NCI-H345 treated with DMSO at 0.1 percent for 48 hours (cell line): ENCODE data around the gene GJA5.

Experiments used
- DNase-seq: peaks from one replicate; lab custom pipeline; 2025; ENCODE audit not compliant: unreplicated experiment; lab: John Stamatoyannopoulos, UW

The GJA5 gene

DNA sequence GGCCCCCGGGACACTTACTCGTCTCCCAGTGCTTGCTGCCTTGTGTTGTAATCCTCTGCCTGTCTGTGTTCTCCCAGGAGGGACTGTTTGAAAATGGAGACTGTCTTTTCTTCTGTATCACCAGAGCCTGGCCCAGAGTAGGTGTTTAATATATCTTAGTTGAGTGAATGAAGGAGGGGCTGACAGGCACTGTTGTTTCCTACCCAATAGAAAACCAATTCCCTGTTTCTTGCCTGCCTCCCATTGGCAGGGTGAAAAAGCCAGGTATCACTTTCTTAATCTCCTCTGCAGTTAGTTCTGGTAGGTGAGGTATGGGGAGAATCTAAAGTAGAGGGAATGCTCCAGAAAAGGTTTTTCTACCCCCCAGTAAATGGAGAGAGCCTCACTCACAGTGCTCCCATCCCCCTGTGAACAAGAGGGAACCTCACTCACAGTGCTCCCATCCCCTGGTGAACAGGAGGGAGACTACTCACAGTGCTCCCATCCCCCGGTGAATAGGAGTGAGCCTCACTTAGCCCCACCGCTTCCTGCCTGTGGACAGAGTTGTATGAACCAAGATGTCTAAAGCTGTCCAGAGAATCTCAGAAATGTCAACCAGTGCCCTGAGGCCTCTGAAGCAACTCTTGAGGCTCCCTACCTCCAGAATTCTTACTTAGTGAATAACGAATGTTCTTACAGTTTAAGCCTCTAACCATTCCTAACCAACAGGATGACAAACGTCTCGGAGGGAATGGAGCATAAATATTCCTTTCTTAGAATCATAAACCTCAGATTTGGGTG, at the start of gene GJA5:
Gene GJA5, minus strand, starts transcription at position 122 of the 780 bp plus-strand sequence. CDS start 1,364 bp downstream, outside the sequence.
- DNase-seq: no peak

- no peak for DNase-seq
Observed at GRCh38 chr1:147809236-147809635, 48.8 kb upstream of the GJA5 start.

- DNase-seq: no peak
Observed at GRCh38 chr1:147808025-147808424, 47.6 kb upstream of the GJA5 start.

DNA sequence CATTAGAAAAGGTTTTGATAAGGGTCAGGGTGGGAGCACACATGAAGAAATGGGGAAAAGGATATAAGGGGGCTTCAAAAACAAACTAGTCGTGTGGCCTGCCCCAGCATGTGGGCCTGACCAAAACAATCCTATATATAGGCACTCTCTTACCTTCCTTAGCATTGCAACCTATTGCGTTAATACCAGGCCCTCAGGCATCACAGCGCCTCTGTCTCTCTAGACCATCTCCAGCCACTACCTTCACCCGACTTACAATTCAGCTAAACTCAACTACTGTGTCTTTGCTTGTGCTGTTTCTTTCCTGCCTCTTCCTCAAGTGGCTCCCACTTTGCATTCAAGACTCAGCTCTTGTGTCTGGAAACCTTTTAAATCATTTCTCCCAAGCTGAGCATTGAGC, 47.0 kb upstream of the GJA5 start:
- DNase-seq: no peak

DNA sequence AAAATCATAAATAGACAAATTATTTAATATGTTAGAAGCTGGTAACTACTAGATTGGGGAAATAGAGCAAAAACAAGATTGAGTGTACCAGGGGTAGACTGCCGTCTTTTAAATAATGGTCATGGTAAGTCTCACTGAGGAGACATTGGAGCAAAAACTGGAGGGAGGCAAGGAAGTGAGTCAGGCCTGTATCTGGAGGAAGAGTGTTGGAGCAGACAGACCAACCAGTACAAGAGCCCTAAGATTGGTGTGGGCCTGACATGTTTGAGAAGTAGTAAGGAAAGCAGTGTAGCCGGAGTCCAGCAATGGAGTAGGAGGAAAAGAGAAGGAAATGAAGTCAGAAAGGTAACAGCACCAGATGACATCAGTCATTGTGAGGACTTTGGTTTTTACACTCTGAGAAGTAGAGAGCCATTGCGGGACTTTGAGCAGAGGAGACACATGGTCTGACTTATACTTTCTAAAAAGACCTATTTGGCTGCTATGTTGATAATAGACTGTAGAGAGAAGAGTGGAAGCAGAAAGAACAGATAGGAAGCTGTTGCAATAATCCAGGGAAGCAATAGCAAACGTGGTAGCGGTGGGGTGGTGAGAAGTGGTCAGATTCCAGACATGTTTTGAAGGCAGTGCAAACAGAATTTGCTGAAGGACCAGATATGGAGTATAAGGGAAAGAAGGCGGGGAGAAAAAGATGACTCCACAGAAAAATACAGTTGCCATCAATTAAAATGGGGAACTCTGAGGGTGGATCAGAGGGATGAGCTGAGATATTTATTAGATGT, 44.7 kb upstream of the GJA5 start:
- DNase-seq: no peak

DNA sequence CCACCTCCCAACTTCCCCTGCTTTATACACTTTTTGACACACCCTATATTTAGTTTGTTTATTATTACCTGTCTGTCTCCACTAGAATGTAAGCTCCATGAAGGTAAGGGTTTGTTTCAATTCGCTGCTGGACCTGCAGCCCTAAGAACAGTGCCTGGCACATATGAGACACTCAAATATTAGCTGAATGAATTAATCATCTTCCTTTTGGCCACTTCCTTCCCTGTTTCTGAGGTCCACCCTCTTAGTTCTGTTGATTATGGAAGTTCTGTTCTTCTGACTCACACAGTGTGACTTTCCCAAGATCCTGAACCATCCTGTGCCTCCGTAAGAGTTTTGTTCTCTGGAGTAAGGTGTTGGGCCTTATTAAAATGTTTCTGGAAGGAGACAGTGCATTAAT, 40.4 kb upstream of the GJA5 start:
- no peak for DNase-seq

- no peak for DNase-seq
Observed at GRCh38 chr1:147798731-147799130, 38.3 kb upstream of the GJA5 start.

- DNase-seq: no peak
Observed at GRCh38 chr1:147794570-147794969, 34.2 kb upstream of the GJA5 start.

GRCh38 chr1:147791876-147792275, 31.5 kb upstream of the GJA5 start:
- no peak for DNase-seq

DNA sequence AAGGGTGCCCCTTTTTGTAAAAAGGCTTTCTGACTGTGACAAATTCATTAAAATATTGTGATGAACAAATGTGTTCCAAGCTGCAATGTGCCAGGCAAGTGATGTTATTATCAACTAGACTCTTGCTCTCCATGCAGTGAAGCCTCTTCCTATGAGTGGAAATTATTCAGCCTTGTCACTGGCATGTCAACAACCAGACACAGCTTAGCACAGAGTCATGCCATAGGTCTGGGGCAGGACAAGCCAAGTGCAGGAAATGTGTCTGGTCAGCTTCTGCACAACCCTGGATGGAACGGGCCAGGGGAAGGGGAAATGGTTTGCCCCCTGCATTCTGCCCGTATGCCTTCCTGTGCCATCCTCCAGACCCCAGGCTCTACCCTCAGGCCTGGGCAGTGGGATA, 27.4 kb upstream of the GJA5 start:
- no peak for DNase-seq

- DNase-seq: no peak
Observed at GRCh38 chr1:147786536-147786935, 26.1 kb upstream of the GJA5 start.

DNA sequence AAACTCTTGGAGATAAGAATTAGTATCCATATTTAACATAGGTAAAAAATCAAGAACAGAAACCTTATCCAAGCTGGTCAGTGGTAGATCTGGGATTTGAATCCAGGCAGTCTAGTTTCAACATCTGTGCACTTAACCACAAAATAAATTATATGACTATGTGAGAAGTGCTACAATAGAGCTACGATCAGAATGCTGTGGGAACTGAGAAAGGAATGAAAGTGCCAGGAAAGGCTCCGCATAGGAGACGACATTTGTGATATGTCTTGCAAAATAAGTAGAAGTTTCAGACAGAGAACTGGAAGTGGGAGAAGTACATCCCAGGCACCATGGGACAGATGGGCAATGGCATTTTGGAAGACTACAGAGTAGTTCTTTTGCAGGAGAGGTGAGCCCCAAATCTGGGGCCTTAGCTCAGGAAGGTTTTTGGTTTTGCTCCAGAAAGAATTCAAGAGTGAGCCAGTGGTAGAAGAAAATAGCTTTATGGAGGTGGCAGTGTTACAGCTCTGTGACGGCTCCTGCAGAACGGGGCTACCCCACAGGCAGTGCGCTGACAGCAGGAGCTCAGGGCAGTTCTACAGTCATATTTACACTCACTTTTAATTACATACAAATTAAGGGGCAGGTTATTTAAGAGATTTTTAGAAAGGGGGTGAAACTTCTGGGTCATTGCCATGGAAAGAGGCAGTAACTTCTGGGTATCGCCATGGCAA, 25.5 kb upstream of the GJA5 start:
- no peak for DNase-seq

DNA sequence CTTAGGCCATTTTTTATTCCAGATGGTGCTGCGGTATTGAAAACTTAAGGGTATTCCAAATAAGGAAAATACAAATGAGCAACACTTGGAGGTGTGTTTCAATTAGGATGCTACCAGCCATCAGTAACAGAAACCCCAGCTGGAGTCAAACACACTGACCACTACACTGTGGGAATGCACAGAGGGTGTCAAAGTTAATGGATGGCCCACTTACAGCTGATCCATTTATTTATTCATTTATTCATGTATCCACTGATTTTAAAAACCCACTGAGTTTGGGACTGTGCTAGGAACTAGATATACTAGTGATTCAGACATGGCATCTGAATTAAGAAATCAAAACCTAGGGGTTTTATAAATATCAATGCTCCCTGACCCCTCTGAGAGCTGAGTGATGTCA, 24.5 kb upstream of the GJA5 start:
- DNase-seq: no peak

DNA sequence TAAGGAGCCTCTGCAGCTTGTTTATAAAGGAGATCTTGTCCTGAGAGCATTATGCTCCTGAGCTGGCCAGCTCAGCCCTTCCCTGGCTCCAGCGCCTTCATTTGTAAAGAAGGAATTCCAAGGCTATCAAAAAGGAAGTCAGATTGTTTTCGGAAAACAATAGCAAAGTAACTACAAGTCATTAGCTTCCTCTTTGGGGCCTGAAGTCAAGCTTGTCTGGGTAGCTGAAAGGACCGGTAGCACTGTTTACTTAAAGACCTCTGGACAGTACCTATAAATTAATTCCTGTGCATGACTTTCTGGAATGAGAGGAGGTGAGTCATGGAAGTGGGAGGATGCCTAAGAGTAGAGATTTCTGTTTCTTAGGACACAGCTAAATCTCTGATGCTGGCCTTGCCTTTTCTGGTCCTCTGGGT, 20.7 kb upstream of the GJA5 start:
- DNase-seq: no peak

DNA sequence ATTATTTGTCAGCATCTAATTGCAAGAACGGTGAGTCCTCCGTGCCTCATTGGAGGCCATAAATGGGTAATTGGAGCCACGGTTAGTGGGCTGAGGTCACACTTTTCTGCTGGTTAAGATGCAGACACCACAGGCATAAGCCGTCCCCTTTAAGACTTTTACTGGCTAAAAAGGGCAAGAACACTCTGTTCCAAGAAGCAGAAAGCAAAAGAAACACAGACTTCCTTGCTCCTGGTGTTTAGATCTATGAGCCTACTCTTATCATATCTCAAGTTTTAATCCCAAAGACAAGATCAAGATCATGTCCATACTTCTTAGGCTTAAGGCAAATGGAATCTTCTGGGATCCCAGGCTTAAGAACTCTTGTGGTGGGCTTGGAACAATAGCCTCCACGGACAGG, 17.3 kb upstream of the GJA5 start:
- no peak for DNase-seq

- no peak for DNase-seq
Observed at GRCh38 chr1:147773215-147773715, 12.9 kb upstream of the GJA5 start.

- no peak for DNase-seq
Observed at GRCh38 chr1:147772570-147772969, 12.2 kb upstream of the GJA5 start.

GRCh38 chr1:147771226-147772125, 11.1 kb upstream of the GJA5 start:
- no peak for DNase-seq

GRCh38 chr1:147769106-147769505, 8.7 kb upstream of the GJA5 start:
- no peak for DNase-seq

DNA sequence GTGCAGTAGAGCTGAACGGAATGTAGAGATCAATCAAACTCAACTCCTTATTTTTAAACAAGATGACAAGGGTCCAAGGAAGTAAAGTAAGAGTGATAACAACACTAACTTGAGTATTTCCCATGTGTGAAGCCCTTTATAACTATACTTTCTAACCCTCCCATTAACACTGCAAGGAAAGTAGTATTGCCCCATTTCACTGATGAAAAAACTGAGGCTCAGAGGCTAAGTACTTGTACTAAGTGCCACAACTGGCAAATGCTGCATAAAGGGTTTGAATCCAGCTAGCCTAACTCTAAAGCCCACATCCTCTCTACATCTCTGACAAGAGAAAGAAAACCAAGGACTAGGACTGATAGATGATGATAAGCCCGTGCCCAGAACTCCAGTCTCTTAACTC, 8.2 kb upstream of the GJA5 start:
- DNase-seq: no peak

DNA sequence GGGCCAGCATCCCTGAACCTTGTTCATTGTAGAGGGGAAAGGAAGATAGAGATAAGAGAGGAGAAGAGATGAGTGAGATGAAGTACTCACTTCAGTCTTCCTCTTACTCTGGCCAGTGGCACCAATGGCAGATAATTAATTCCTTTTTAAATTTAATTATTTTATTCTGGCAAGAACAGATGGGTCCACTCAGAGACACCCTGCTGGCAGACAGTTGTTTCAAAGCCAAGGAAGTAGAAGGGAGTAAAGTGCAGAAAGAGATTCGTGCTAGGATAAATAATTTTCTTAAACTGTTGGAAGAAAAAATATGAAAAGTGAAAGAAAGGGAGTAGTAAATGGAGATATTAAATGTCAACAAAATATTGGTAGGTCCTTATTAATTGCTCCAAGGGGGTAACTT, 7.7 kb upstream of the GJA5 start:
- no peak for DNase-seq
